Astrocyte (in vitro differentiated cells and primary cell): ENCODE results near the gene MYB.

Experiments
- EZH2 ChIP-seq: IDR thresholded peaks from 2 replicates; pipeline ENCODE4 v1.6.1; 2012; ENCODE audit warnings: mild to moderate bottlenecking, low read length, inconsistent platforms; ENCODE audit not compliant: insufficient read depth
- TF ChIP-seq, protein P1 (sequence below): IDR thresholded peaks from 2 replicates; pipeline ENCODE4 v1.5.1; 2011; ENCODE audit warnings: low read depth, mild to moderate bottlenecking, inconsistent platforms, low read length, moderate library complexity; ENCODE audit not compliant: insufficient read depth

DNA sequence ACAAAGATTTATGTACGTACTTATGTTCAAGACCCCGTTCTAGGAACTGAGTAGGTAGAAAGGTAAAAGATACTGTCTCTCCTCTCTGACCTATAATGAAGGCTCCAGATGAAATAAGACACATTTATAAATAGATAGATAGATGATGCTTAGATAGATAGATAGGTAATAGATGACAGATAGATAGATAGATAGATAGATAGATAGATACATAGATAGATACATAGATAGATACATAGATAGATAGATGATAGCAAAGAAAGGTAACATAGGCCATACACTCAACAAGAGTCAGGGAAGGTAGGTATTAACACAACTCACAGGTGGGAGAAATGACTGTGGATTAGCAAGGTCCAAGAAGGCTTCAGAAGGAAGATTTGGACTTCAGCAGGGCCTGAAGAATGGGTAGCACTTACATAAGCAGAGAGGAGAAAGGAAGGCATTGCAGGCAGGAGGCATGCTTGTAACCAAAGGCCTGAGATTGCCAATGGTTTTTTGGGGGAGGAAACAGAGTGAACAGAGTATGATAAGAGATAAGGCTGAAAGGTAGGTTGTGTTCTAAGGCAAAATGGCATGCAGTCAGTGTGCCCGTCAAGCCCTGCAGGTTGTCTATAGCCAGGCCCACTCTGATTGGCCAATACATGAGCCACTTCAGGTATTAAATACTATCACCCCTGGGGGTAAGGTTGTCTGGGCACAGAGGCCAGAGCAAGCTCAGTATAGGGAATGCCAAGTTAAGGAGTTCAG lies 7.7 kb upstream of the MYB start:
- TF ChIP-seq, protein P1, sequence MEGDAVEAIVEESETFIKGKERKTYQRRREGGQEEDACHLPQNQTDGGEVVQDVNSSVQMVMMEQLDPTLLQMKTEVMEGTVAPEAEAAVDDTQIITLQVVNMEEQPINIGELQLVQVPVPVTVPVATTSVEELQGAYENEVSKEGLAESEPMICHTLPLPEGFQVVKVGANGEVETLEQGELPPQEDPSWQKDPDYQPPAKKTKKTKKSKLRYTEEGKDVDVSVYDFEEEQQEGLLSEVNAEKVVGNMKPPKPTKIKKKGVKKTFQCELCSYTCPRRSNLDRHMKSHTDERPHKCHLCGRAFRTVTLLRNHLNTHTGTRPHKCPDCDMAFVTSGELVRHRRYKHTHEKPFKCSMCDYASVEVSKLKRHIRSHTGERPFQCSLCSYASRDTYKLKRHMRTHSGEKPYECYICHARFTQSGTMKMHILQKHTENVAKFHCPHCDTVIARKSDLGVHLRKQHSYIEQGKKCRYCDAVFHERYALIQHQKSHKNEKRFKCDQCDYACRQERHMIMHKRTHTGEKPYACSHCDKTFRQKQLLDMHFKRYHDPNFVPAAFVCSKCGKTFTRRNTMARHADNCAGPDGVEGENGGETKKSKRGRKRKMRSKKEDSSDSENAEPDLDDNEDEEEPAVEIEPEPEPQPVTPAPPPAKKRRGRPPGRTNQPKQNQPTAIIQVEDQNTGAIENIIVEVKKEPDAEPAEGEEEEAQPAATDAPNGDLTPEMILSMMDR, result no peak
- TF ChIP-seq EZH2, result no peak
